HG03045 (cell line): Measurements from ENCODE around the gene LRTM2.

Experiments used
- ATAC-seq: cut with Tn5 transposase; IDR thresholded peaks from one replicate; pipeline ENCODE4 v1.9.1; 2021; ENCODE audit warnings: mild to moderate bottlenecking, moderate library complexity; ENCODE audit not compliant: unreplicated experiment

LRTM2 gene

GRCh38 chr12:1842183-1842904 is 22.0 kb downstream of the LRTM2 start:
- ATAC-seq = no peak

GRCh38 chr12:1842905-1843640 is 22.7 kb downstream of the LRTM2 start:
- ATAC-seq = no peak

- ATAC-seq = no peak
These were observed 23.3 kb downstream of the LRTM2 start for GRCh38 chr12:1843641-1844005.

- no peak for ATAC-seq
These were observed 23.9 kb downstream of the LRTM2 start for GRCh38 chr12:1844223-1844622.

GRCh38 chr12:1844661-1845409 is 24.5 kb downstream of the LRTM2 start:
- no peak for ATAC-seq

- no peak for ATAC-seq
These were observed 25.1 kb downstream of the LRTM2 start for GRCh38 chr12:1845427-1845826.

- ATAC-seq = no peak
These were observed 25.5 kb downstream of the LRTM2 start for GRCh38 chr12:1845886-1846285.

GRCh38 chr12:1846421-1847405 is 26.3 kb downstream of the LRTM2 start:
- no peak for ATAC-seq

GRCh38 chr12:1847411-1847810 is 27.0 kb downstream of the LRTM2 start:
- no peak for ATAC-seq

- no peak for ATAC-seq
These were observed 27.8 kb downstream of the LRTM2 start for GRCh38 chr12:1848146-1848545.

- ATAC-seq = no peak
These were observed 28.4 kb downstream of the LRTM2 start for GRCh38 chr12:1848745-1849144.

GRCh38 chr12:1851151-1851701 is 30.9 kb downstream of the LRTM2 start:
- ATAC-seq = no peak

GRCh38 chr12:1852076-1852475 is 31.7 kb downstream of the LRTM2 start:
- ATAC-seq = no peak

GRCh38 chr12:1853716-1854115 is 33.4 kb downstream of the LRTM2 start:
- no peak for ATAC-seq

GRCh38 chr12:1855241-1855640 is 34.9 kb downstream of the LRTM2 start:
- ATAC-seq = no peak

- no peak for ATAC-seq
These were observed 36.7 kb downstream of the LRTM2 start for GRCh38 chr12:1857086-1857485.

GRCh38 chr12:1857821-1858220 is 37.5 kb downstream of the LRTM2 start:
- no peak for ATAC-seq

GRCh38 chr12:1858456-1858855 is 38.1 kb downstream of the LRTM2 start:
- ATAC-seq = no peak

- no peak for ATAC-seq
These were observed 39.3 kb downstream of the LRTM2 start for GRCh38 chr12:1859643-1860042.

GRCh38 chr12:1862973-1863372 is 42.6 kb downstream of the LRTM2 start:
- ATAC-seq = no peak
